ENCODE measurements around the gene SP2.

Gene SP2

GRCh38 chr17:47875011-47875985 is 20.7 kb upstream of the SP2 start:
- no peak overlapping the region for H3K4me3 ChIP-seq (ENCODE audit: low read depth, low read length)
- in situ Hi-C loops (cut with HindIII; ENCODE audit: low sequenced_read_pairs), result no loop called here
- DNase-seq (ENCODE audit: low read depth, low spot score), result no peak
- TF ChIP-seq CTCF (IDR thresholded peaks at IDR 0.05; ENCODE audit: low read depth, low read length), result no peak

GRCh38 chr17:47877368-47878034 is 18.5 kb upstream of the SP2 start:
- DNase-seq (ENCODE audit: low read depth, low spot score), result no peak
- TF ChIP-seq CTCF (IDR thresholded peaks at IDR 0.05; ENCODE audit: low read depth, low read length), result no peak
- in situ Hi-C loops (cut with HindIII; ENCODE audit: low sequenced_read_pairs), result no loop called here
- no peak overlapping the region for H3K4me3 ChIP-seq (ENCODE audit: low read depth, low read length)

GRCh38 chr17:47878203-47879027 is 17.6 kb upstream of the SP2 start:
- no peak overlapping the region for H3K4me3 ChIP-seq (ENCODE audit: low read depth, low read length)
- TF ChIP-seq CTCF (IDR thresholded peaks at IDR 0.05; ENCODE audit: low read depth, low read length), result no peak
- no peak for DNase-seq (ENCODE audit: low read depth, low spot score)
- in situ Hi-C loops (cut with HindIII; ENCODE audit: low sequenced_read_pairs), result no loop called here

GRCh38 chr17:47879028-47879585 is 16.9 kb upstream of the SP2 start:
- in situ Hi-C loops (cut with HindIII; ENCODE audit: low sequenced_read_pairs), result no loop called here
- H3K4me3 ChIP-seq (ENCODE audit: low read depth, low read length), result no peak overlapping the region
- DNase-seq (ENCODE audit: low read depth, low spot score), result peak; percentile 16
- TF ChIP-seq CTCF (IDR thresholded peaks at IDR 0.05; ENCODE audit: low read depth, low read length), result no peak

GRCh38 chr17:47879776-47880454 is 16.1 kb upstream of the SP2 start:
- no peak for DNase-seq (ENCODE audit: low read depth, low spot score)
- in situ Hi-C loops (cut with HindIII; ENCODE audit: low sequenced_read_pairs), result no loop called here
- no peak for TF ChIP-seq CTCF (IDR thresholded peaks at IDR 0.05; ENCODE audit: low read depth, low read length)
- H3K4me3 ChIP-seq (ENCODE audit: low read depth, low read length), result no peak overlapping the region

Data from astrocyte of the spinal cord (primary cell).